IMR-90 (cell line): ENCODE results near the gene IL18RAP.

ENCODE experiments used
- CEBPB ChIP-seq: IDR thresholded peaks from 2 replicates; pipeline ENCODE4 v1.6.1; 2012; ENCODE audit warnings: low read depth, low read length, improper control_type of control experiment
- CHD1 ChIP-seq: IDR thresholded peaks from 2 replicates; pipeline ENCODE4 v1.6.1; 2012; ENCODE audit warnings: low read depth, low read length, improper control_type of control experiment
- MAZ ChIP-seq: IDR thresholded peaks from 2 replicates; pipeline ENCODE4 v1.6.1; 2012; ENCODE audit warnings: low read depth, mild to moderate bottlenecking, low read length, improper control_type of control experiment, moderate library complexity, borderline replicate concordance
- POLR2A ChIP-seq: IDR thresholded peaks from 2 replicates; pipeline ENCODE4 v1.6.1; 2012; ENCODE audit warnings: mild to moderate bottlenecking, low read depth, low read length
- RAD21 ChIP-seq: IDR thresholded peaks from 2 replicates; pipeline ENCODE4 v1.6.1; 2012; ENCODE audit warnings: low read length, improper control_type of control experiment
- RCOR1 ChIP-seq: IDR thresholded peaks from 2 replicates; pipeline ENCODE4 v1.6.1; 2012; ENCODE audit warnings: mild to moderate bottlenecking, low read length, improper control_type of control experiment; ENCODE audit not compliant: insufficient replicate concordance
- TF ChIP-seq, protein P1 (sequence below): conservative IDR thresholded peaks from 2 replicates; pipeline ENCODE4 v1.5.1; 2012; ENCODE audit warnings: mild to moderate bottlenecking, low read depth, low read length, improper control_type of control experiment
- TF ChIP-seq, protein P2 (sequence below): fragments of 150-350 bp; IDR thresholded peaks from 2 replicates; pipeline ENCODE4 v1.6.1; 2016; ENCODE audit warnings: low read depth, mild to moderate bottlenecking, low read length, moderate library complexity, borderline replicate concordance

DNA sequence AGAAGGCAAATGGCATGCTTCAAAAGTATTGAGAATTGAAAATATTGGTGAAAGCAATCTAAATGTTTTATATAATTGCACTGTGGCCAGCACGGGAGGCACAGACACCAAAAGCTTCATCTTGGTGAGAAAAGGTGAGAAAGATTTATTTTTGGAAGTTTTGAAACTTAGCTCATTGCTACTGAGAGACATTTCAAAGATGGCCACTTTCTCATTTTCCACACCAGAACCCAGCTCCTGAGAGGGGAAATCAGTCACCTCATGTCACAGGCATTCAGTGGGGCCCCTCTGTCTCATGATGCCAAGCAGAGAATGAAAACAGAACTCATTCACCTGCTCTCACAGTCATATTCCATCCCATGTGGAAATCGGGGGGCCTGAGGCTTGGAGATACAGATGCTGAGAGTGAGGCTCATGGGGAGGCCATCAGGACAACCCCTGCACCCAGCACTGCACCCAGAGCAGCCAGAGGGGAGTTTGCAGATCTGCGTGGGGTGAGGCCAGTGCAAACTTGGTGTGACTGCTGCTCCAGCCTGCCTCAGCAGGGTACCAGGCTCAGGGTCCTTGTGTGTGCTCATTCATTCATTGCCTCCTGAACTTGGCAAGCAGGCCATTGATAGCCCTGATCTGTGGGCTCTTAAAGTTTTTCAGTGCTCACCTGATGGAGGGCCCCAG, 36.0 kb upstream of the IL18RAP start:
- TF ChIP-seq, protein P1, sequence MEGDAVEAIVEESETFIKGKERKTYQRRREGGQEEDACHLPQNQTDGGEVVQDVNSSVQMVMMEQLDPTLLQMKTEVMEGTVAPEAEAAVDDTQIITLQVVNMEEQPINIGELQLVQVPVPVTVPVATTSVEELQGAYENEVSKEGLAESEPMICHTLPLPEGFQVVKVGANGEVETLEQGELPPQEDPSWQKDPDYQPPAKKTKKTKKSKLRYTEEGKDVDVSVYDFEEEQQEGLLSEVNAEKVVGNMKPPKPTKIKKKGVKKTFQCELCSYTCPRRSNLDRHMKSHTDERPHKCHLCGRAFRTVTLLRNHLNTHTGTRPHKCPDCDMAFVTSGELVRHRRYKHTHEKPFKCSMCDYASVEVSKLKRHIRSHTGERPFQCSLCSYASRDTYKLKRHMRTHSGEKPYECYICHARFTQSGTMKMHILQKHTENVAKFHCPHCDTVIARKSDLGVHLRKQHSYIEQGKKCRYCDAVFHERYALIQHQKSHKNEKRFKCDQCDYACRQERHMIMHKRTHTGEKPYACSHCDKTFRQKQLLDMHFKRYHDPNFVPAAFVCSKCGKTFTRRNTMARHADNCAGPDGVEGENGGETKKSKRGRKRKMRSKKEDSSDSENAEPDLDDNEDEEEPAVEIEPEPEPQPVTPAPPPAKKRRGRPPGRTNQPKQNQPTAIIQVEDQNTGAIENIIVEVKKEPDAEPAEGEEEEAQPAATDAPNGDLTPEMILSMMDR, result no peak
- no peak for TF ChIP-seq RCOR1
- no peak for TF ChIP-seq POLR2A
- TF ChIP-seq CEBPB, result no peak
- TF ChIP-seq MAZ, result no peak
- TF ChIP-seq, protein P2, sequence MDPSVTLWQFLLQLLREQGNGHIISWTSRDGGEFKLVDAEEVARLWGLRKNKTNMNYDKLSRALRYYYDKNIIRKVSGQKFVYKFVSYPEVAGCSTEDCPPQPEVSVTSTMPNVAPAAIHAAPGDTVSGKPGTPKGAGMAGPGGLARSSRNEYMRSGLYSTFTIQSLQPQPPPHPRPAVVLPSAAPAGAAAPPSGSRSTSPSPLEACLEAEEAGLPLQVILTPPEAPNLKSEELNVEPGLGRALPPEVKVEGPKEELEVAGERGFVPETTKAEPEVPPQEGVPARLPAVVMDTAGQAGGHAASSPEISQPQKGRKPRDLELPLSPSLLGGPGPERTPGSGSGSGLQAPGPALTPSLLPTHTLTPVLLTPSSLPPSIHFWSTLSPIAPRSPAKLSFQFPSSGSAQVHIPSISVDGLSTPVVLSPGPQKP, result no peak
- TF ChIP-seq CHD1, result no peak
- TF ChIP-seq RAD21, result no peak
